Measurements from ENCODE around the gene ROR1. TPM values are rescaled to one million over a fixed set of nuclear protein-coding genes. Genes with fewer than 3 reads are reported as not detected.

The ROR1 gene
- total and polyA plus RNA-seq, 2 of the 13 experiments (the other 11 are each of a cell fraction or from before 2014, with no cell fraction given), result 0.58 to 2.3 TPM

- TF ChIP-seq ZNF331 (CRISPR knock-in tag; IDR thresholded peaks at IDR 0.05), result no peak
- no peak for TF ChIP-seq ZBTB42 (CRISPR knock-in tag; IDR thresholded peaks at IDR 0.05)
- TF ChIP-seq, protein P1, sequence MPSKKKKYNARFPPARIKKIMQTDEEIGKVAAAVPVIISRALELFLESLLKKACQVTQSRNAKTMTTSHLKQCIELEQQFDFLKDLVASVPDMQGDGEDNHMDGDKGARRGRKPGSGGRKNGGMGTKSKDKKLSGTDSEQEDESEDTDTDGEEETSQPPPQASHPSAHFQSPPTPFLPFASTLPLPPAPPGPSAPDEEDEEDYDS (CRISPR knock-in tag; IDR thresholded peaks at IDR 0.05), result no peak
- TF ChIP-seq KAT7 (CRISPR knock-in tag; IDR thresholded peaks at IDR 0.05; ENCODE audit: borderline replicate concordance), result no peak
- no peak for TF ChIP-seq GLI4 (CRISPR knock-in tag; IDR thresholded peaks at IDR 0.05; ENCODE audit: borderline replicate concordance)
Observed at GRCh38 chr1:64133036-64133435, 359.2 kb downstream of the ROR1 start (continued).

- no peak overlapping the region for H3K9ac ChIP-seq (ENCODE audit: insufficient read depth, low read depth, low read length)
- DNase-seq (ENCODE audit: low spot score) (no peak), ATAC-seq (no peak), FAIRE-seq (no peak)
- no TSS peak for BruUV-seq (replicated peaks)
- no peaks in the 10 kb centered on the region for H3K9me3 ChIP-seq (ENCODE audit: low read length)
- H3K4me1 ChIP-seq (ENCODE audit: insufficient read depth, low read length), result no peaks in the 10 kb centered on the region
- H2AFZ ChIP-seq (ENCODE audit: low read length), result no peak overlapping the region
- no peaks in the 10 kb centered on the region for H3K79me2 ChIP-seq (ENCODE audit: insufficient read depth, low read length)
- H3K27ac ChIP-seq (ENCODE audit: extremely low read length, insufficient read depth, low read length), result no peak overlapping the region
- no peak overlapping the region for H3K4me3 ChIP-seq (replicated peaks in 1 of 3; ENCODE audit: insufficient read depth in 1 of 3, low read depth in 2 of 3, low read length in 3 of 3)
- no peak overlapping the region for H3K4me2 ChIP-seq (ENCODE audit: low read depth, low read length)
- in situ Hi-C loops (cut with HindIII; ENCODE audit: extremely low pct_ligation_motif_present, low pct_unique_long_range_greater_than_20kb) (loop anchor here (5.0 to 10.0 kb wide), 2 partner anchors 461 to 518 kb away; no protein-coding TSS in a partner anchor), intact Hi-C loops (cut with micrococcal nuclease; ENCODE audit: unreplicated experiment) (loop anchor here (2.0 kb wide), 3 partner anchors 111 to 443 kb away; no protein-coding TSS in a partner anchor)
- WGBS (ENCODE audit: low lambda C conversion rate), result 74% methylated on average over 3 of the region's 3 CpGs
- CTCF ChIA-PET (ENCODE audit: low intra/inter-chr PET ratio, low total read pairs), result interaction anchor here (1.3 to 2.7 kb wide), 2 partner anchors 444 to 520 kb away, joined by 5 to 21 read pairs; no protein-coding TSS in a partner anchor
- no peaks in the 10 kb centered on the region for H3K27me3 ChIP-seq (ENCODE audit: control insufficient read depth in 1 of 2, insufficient read depth in 2 of 2, low read length in 2 of 2)
- no peaks in the 10 kb centered on the region for H3K36me3 ChIP-seq (replicated peaks in 1 of 2; ENCODE audit: control insufficient read depth in 1 of 2, insufficient read depth in 2 of 2, low read length in 2 of 2)
- H4K20me1 ChIP-seq (ENCODE audit: insufficient read depth, low read length), result no peaks in the 10 kb centered on the region
- POLR2A ChIA-PET, result no interaction called here
- TF ChIP-seq CEBPB (IDR thresholded peaks at IDR 0.05; ENCODE audit: borderline replicate concordance, low read depth, low read length) (peak; percentile 11; the same call in 1 of the 2 replicates), ATF4 (CRISPR knock-in tag; IDR thresholded peaks at IDR 0.05) (no peak)
Observed at GRCh38 chr1:64135462-64136223, 361.8 kb downstream of the ROR1 start.

Data from HepG2 (cell line).